Nephron progenitor cell (in vitro differentiated cells): Measurements from ENCODE around the gene ZNF35.

ENCODE experiments used
- DNase-seq: peaks from one replicate; pipeline ENCODE4 v3.0.0; 2021
- H3K27ac Mint-ChIP-seq: 2 replicates; pipeline ENCODE4 v1.8.0; 2021; ENCODE audit warnings: mild to moderate bottlenecking, moderate library complexity, mixed read lengths
- H3K27me3 Mint-ChIP-seq: 2 replicates; pipeline ENCODE4 v1.8.0; 2021; ENCODE audit warnings: mild to moderate bottlenecking, low read depth, mixed read lengths; ENCODE audit not compliant: poor library complexity
- H3K36me3 Mint-ChIP-seq: 2 replicates; pipeline ENCODE4 v1.8.0; 2021; ENCODE audit warnings: low read depth, mixed read lengths
- H3K4me1 Mint-ChIP-seq: 2 replicates; pipeline ENCODE4 v1.8.0; 2021; ENCODE audit warnings: mixed read lengths
- H3K4me3 Mint-ChIP-seq: 2 replicates; pipeline ENCODE4 v1.8.0; 2021; ENCODE audit warnings: mild to moderate bottlenecking, moderate library complexity, mixed read lengths
- H3K9me3 Mint-ChIP-seq: 2 replicates; pipeline ENCODE4 v1.8.0; 2021; ENCODE audit warnings: mild to moderate bottlenecking, moderate library complexity, mixed read lengths
- TF ChIP-seq, protein P1 (sequence below): fragments of 200-600 bp; sonication (generic); IDR thresholded peaks from 2 replicates; pipeline ENCODE4 v1.5.0; 2021; ENCODE audit warnings: antibody characterized with exemption

Gene ZNF35

DNA sequence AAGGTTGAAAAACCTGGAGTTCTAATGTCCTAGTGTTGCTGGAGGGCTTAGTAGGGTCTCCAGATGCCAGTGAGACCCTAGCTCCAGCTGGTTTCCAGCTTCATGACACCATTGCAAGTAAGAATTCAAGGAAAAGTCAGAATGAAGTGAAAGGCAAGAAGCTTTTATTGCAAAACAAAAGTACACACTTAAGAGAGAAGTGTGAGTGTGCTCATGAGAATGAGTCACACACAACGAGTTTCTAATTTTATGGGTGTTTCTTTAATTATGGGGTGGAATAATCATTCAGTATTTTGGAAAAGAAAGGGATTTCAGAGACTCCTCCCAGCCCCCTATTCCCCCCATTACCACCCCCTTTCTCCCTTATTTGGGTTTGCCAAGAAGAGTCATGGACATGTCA, 39.4 kb downstream of the ZNF35 start:
- peaks cover 28% of the 10 kb centered on the region for H3K36me3 Mint-ChIP-seq
- H3K27me3 Mint-ChIP-seq = peaks cover 45% of the 10 kb centered on the region
- no peak for DNase-seq
- no peak overlapping the region for H3K4me3 Mint-ChIP-seq
- H3K27ac Mint-ChIP-seq = no peak overlapping the region
- H3K4me1 Mint-ChIP-seq = peaks cover 6% of the 10 kb centered on the region
- TF ChIP-seq, protein P1, sequence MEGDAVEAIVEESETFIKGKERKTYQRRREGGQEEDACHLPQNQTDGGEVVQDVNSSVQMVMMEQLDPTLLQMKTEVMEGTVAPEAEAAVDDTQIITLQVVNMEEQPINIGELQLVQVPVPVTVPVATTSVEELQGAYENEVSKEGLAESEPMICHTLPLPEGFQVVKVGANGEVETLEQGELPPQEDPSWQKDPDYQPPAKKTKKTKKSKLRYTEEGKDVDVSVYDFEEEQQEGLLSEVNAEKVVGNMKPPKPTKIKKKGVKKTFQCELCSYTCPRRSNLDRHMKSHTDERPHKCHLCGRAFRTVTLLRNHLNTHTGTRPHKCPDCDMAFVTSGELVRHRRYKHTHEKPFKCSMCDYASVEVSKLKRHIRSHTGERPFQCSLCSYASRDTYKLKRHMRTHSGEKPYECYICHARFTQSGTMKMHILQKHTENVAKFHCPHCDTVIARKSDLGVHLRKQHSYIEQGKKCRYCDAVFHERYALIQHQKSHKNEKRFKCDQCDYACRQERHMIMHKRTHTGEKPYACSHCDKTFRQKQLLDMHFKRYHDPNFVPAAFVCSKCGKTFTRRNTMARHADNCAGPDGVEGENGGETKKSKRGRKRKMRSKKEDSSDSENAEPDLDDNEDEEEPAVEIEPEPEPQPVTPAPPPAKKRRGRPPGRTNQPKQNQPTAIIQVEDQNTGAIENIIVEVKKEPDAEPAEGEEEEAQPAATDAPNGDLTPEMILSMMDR = no peak
- H3K9me3 Mint-ChIP-seq = peaks cover 76% of the 10 kb centered on the region
